Smooth muscle cell (in vitro differentiated cells): ENCODE results near the gene PPP2R5A. TPM values are rescaled to one million over a fixed set of nuclear protein-coding genes. Genes with fewer than 3 reads are reported as not detected.

ENCODE experiments used
- DNase-seq: peaks from one replicate; lab custom pipeline; 2025; ENCODE audit not compliant: unreplicated experiment; lab: John Stamatoyannopoulos, UW
- H2AFZ ChIP-seq: fragments of 200-600 bp; sonication (generic); 2 replicates; pipeline ENCODE4 v1.6.0; 2016; ENCODE audit warnings: antibody characterized with exemption, low read depth, mild to moderate bottlenecking
- H3F3A ChIP-seq: fragments of 200-600 bp; sonication (generic); 2 replicates; pipeline ENCODE4 v1.6.0; 2017; ENCODE audit warnings: antibody characterized with exemption, low read depth
- H3K27ac ChIP-seq: fragments of 200-600 bp; sonication (generic); 2 replicates; pipeline ENCODE4 v1.5.1; 2016; ENCODE audit warnings: low read depth, mild to moderate bottlenecking
- H3K27me3 ChIP-seq: fragments of 200-600 bp; sonication (generic); 2 replicates; pipeline ENCODE4 v1.6.1; 2016; ENCODE audit warnings: low read depth, mild to moderate bottlenecking
- H3K36me3 ChIP-seq: fragments of 200-600 bp; sonication (generic); 2 replicates; pipeline ENCODE4 v1.5.1; 2016; ENCODE audit warnings: low read depth
- H3K4me1 ChIP-seq: fragments of 200-600 bp; sonication (generic); 2 replicates; pipeline ENCODE4 v1.5.1; 2016; ENCODE audit warnings: low read depth
- H3K4me2 ChIP-seq: fragments of 200-600 bp; sonication (generic); 2 replicates; pipeline ENCODE4 v1.6.0; 2016; ENCODE audit warnings: mild to moderate bottlenecking
- H3K4me3 ChIP-seq: fragments of 200-600 bp; sonication (generic); 2 replicates; pipeline ENCODE4 v1.5.1; 2016; ENCODE audit warnings: mild to moderate bottlenecking
- H3K79me2 ChIP-seq: fragments of 200-600 bp; sonication (generic); 2 replicates; pipeline ENCODE4 v1.6.0; 2016; ENCODE audit warnings: low read depth, mild to moderate bottlenecking
- H3K9ac ChIP-seq: fragments of 200-600 bp; sonication (generic); 2 replicates; pipeline ENCODE4 v1.6.0; 2016; ENCODE audit warnings: low read depth
- H3K9me3 ChIP-seq: fragments of 200-600 bp; sonication (generic); replicated peaks from 2 replicates; pipeline ENCODE4 v1.5.1; 2016; ENCODE audit warnings: low read depth
- H4K20me1 ChIP-seq: fragments of 200-600 bp; sonication (generic); 2 replicates; pipeline ENCODE4 v1.6.0; 2016; ENCODE audit warnings: low read depth
- WGBS: methylation state at CpG from one replicate; pipeline ENCODE4 v1.1.7; 2016; ENCODE audit warnings: low lambda C conversion rate; 5-methylcytosine and 5-hydroxymethylcytosine counted together
- polyA plus RNA-seq: library from polyadenylated mRNA; unstranded; fragments of >200 nt; fragmentation: Nextera tagmentation; extraction: Ambion mirVana; gene quantifications from 2 replicates; pipeline ENCODE4 v1.2.1, GENCODE V29; 2016
- total RNA-seq: library from RNA; depleted of rRNA; stranded (reverse); fragments of >200 nt; gene quantifications from 2 replicates; pipeline ENCODE4 v1.2.3, GENCODE V29; 2014
- TF ChIP-seq, protein P1 (sequence below): fragments of 200-600 bp; sonication (generic); IDR thresholded peaks from 2 replicates; pipeline ENCODE4 v1.5.1; 2017; ENCODE audit warnings: borderline replicate concordance, mild to moderate bottlenecking, antibody characterized with exemption; ENCODE audit not compliant: insufficient read depth, poor library complexity, severe bottlenecking

PPP2R5A gene
- total and polyA plus RNA-seq, 2 experiments from 2014 or later = 12.3 to 17.6 TPM

DNA sequence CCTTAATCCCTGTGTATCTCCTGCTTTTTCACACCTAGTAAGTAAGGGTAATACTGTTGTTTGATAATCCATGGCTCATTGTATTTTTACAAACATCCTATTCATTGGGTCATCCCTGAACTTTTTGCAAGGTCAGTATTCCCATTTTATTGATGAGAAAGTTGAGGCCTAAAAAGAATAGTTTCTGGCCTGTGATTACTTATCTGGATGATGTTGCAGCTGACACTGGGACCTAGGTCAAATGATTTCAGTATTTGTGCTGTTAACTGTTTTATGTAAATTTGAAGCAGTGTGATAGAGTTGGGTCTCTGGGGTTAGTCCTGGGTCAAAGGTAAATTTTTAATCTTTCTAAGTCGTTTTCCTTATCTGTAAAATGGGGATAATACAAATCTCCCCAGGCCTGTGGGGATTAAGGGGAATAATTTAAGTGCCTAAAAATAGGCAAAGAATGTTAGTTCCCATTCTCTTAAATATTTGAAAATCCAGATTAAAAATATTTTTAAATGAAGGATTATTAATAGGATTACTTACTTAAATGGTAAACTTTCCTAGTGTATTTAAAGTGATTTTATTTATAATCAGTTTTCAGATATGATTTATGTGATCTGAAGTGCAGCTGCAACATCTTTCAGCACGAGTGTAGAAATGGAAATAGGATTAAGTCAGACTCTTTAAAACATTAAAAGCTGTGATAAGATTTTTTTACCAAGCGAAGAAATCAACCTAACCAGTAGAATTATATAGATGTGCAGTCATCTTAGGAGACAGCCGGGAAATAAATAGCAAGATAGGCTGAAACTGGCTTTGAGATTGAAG lies 4.3 kb downstream of the PPP2R5A start:
- H4K20me1 ChIP-seq = peaks cover 80% of the 10 kb centered on the region

DNA sequence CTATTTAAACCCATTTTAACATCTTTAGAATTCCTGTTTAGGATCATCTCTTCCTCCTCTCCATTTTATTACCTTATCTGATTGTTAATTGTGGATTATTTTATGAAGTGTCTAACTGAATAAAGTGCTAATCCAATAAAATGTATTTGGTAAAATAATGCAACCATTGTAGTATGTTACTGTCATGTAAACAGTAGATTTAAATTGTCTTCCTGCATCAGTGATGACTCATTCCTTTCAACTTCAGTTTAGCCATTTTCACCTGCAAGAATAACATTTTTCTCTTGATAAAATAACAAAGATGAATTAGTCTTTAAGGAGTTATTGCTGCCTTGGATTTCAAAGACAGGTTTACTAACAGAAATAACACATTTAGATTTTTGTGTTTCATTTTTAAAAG lies 5.4 kb downstream of the PPP2R5A start:
- TF ChIP-seq, protein P1, sequence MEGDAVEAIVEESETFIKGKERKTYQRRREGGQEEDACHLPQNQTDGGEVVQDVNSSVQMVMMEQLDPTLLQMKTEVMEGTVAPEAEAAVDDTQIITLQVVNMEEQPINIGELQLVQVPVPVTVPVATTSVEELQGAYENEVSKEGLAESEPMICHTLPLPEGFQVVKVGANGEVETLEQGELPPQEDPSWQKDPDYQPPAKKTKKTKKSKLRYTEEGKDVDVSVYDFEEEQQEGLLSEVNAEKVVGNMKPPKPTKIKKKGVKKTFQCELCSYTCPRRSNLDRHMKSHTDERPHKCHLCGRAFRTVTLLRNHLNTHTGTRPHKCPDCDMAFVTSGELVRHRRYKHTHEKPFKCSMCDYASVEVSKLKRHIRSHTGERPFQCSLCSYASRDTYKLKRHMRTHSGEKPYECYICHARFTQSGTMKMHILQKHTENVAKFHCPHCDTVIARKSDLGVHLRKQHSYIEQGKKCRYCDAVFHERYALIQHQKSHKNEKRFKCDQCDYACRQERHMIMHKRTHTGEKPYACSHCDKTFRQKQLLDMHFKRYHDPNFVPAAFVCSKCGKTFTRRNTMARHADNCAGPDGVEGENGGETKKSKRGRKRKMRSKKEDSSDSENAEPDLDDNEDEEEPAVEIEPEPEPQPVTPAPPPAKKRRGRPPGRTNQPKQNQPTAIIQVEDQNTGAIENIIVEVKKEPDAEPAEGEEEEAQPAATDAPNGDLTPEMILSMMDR = no peak
- no peaks in the 10 kb centered on the region for H3K27me3 ChIP-seq
- peaks cover 5% of the 10 kb centered on the region for H3F3A ChIP-seq
- H3K9me3 ChIP-seq = no peaks in the 10 kb centered on the region
- H3K27ac ChIP-seq = no peak overlapping the region
- H3K36me3 ChIP-seq = no peaks in the 10 kb centered on the region
- no peak for DNase-seq
- H3K4me1 ChIP-seq = peaks cover 19% of the 10 kb centered on the region
- peaks cover 92% of the 10 kb centered on the region for H3K79me2 ChIP-seq
- no peak overlapping the region for H3K4me2 ChIP-seq
- no peak overlapping the region for H2AFZ ChIP-seq
- no peak overlapping the region for H3K9ac ChIP-seq
- H4K20me1 ChIP-seq = peaks cover 91% of the 10 kb centered on the region
- no peak overlapping the region for H3K4me3 ChIP-seq

More for the DNA sequence above, 4.3 kb downstream of the PPP2R5A start:
- Histone ChIP-seq H3K27ac (no peak overlapping the region), H3K9ac (no peak overlapping the region), H3K4me1 (peaks cover 19% of the 10 kb centered on the region), H3K79me2 (peaks cover 80% of the 10 kb centered on the region), H3K4me3 (no peak overlapping the region), H3K4me2 (no peak overlapping the region), H2AFZ (no peak overlapping the region), H3K27me3 (no peaks in the 10 kb centered on the region), H3K36me3 (no peaks in the 10 kb centered on the region), H3K9me3 (no peaks in the 10 kb centered on the region), H3F3A (peaks cover 5% of the 10 kb centered on the region)
- no peak for DNase-seq
- TF ChIP-seq, protein P1 = no peak
- 45% methylated on average over 4 of the region's 4 CpGs for WGBS

DNA sequence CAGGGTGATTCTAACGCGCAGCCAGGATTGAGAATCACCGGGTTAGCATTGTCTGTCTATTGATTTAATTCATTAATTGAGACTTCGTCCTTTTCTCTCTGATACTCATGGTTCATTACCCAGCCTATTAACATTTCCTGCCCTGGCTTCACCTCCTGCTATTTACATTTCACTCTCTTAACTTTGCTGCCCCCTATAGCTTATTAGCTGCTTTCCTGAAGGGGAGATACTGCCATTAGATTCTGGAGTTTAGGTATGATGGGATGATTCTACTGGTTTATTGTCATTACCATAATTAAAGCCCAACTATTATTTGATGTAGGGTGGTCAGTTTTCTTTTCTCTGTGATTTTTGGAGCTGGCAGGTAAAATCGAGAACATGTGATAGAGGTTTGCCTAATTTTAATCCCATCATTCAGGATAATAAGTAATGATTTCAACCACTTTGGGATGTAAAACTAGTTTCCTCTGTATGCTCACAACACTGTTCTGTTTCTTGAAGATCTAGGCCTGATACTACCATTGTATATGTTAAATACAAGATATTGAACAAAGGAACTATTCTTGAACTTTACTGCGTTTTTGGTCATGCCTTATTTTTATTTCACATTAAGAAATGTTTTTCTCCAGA lies 6.4 kb downstream of the PPP2R5A start:
- no peaks in the 10 kb centered on the region for H3K9me3 ChIP-seq
- TF ChIP-seq, protein P1 = peak; percentile 61
- H4K20me1 ChIP-seq = peaks cover 97% of the 10 kb centered on the region
- H3K36me3 ChIP-seq = no peaks in the 10 kb centered on the region
- H3F3A ChIP-seq = peaks cover 5% of the 10 kb centered on the region
- H3K9ac ChIP-seq = no peak overlapping the region
- H3K27ac ChIP-seq = no peak overlapping the region
- DNase-seq = no peak
- H3K79me2 ChIP-seq = peaks cover 88% of the 10 kb centered on the region
- WGBS = 27% methylated on average over 6 of the region's 6 CpGs
- no peak overlapping the region for H3K4me2 ChIP-seq
- H3K4me1 ChIP-seq = peaks cover 19% of the 10 kb centered on the region
- no peak overlapping the region for H3K4me3 ChIP-seq
- no peaks in the 10 kb centered on the region for H3K27me3 ChIP-seq
- no peak overlapping the region for H2AFZ ChIP-seq
